NCI-H1694 treated with DMSO at 0.1 percent for 48 hours (cell line): ENCODE measurements around the gene ADAM33.

Experiments used
- DNase-seq: peaks from one replicate; lab custom pipeline; 2025; lab: John Stamatoyannopoulos, UW

Gene ADAM33

DNA sequence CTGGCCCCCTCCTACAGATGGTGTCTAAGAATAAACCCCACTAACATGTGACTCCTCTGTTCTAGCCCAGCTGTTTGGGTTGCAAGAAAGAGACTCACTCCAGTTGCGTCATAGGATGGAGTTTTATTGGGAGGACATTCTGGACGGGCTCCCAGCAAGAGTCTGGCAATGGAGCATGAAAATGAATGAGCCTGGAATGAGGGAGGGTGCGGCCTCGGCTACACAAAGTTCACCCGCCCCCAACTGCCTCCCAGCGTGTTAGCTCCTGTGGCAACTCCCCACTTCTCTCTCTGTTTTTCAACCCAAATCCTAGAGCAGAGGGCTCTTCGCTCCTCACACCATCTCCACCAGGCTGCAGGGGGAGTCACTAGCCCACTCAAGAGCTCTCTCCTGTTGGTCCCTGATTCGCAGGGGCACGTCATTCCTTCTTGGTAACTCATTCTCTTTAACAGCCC, 5.1 kb upstream of the ADAM33 start:
- peak; percentile 54 for DNase-seq

DNA sequence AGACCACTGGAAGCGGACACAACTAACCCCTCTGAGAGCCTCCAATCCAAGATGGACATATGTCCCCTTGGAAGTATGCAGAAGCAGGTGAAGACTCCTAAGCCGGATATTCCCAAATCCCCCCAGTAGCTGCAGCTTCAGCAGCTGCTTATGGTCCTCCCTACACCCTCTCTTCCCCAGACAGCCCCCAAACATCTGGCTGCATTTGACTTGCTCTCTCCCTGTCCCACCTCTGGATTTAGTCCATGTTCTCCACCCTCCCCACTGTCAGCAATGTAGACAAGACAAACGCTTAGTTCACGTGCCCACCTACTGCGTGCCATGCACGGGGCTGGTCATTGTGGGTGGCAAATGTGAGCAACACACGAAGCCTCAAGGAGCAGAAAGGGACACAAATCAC, 4.6 kb upstream of the ADAM33 start:
- DNase-seq = no peak

DNA sequence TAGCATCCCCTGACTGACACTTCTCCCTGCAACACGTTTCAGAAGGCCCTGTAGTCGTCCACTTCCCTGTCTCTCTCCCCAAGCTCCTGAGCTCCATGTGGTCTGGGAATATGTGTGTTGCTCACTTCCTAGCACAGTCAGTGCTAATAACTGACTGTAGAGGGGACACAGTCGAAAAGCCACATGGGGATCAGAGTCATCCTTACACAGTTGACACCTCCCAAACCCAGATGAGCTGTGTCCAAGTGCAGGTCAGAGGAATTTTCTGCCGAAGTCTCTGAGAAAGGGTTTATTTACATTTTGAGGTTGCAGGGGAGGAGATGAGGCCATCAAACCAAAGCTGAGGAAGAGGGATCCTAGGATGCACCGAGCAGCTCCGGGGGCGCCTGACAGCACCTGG, 3.5 kb upstream of the ADAM33 start:
- DNase-seq = no peak

DNA sequence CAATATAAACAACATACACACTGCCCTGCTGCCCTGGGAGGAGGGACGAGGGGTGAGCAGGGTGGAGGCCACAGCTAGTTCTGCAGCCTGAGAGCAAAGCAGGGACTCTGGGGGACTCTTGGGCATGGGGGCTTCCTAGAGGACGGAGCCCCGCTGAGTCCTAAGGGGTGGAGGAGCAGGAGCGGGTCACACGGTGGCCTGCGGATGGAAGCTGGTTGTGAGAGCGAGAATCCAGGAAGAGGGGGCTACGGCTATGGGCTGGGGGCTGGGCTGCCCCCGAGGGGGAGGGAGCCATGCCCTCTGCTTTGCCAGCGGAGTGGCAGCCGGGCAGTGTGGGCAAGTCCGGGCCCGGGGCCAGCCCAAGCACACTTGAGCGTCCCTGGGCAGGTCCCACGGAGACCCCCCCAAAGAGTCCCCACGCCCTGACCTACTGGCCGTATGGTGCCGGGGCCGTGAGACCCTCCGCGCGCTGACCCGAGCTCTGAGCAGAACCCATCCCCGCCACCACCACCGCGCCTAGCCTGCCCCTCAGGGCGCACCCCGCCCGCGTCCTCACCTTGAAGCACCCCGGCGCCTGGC, 369 bp downstream of the ADAM33 start:
- DNase-seq = no peak

DNA sequence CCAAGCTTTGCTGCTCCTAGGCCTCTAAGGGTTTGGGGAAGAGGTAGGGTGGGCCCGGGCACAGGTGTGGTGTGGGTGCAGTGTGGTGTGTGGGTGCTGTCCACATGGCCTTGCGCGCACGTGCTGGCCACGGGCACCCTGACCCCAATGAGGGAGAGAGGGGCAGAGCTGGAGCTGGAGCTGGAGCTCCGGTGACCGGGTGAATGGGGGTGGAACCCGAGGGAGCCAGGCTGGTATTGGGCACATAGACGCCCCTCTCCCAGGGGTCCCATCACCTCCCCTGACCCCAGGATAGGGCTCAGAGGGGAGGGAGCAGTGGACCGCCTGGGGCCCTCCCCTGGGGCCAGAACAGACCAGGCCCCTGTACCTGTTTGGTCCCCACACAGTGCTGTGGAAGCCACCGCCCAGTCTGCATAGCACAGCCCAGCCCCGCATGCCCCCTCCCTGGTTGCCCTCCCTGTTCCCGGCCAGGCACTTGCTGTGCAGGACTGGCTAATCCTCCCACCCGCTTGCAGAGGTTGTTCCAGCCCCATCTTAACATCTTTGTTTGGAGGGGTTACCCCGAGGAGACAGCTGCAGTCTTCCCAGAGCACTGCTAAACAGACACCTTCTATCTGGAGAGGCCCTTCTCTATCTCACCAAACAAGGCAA, 984 bp downstream of the ADAM33 start:
- no peak for DNase-seq

DNA sequence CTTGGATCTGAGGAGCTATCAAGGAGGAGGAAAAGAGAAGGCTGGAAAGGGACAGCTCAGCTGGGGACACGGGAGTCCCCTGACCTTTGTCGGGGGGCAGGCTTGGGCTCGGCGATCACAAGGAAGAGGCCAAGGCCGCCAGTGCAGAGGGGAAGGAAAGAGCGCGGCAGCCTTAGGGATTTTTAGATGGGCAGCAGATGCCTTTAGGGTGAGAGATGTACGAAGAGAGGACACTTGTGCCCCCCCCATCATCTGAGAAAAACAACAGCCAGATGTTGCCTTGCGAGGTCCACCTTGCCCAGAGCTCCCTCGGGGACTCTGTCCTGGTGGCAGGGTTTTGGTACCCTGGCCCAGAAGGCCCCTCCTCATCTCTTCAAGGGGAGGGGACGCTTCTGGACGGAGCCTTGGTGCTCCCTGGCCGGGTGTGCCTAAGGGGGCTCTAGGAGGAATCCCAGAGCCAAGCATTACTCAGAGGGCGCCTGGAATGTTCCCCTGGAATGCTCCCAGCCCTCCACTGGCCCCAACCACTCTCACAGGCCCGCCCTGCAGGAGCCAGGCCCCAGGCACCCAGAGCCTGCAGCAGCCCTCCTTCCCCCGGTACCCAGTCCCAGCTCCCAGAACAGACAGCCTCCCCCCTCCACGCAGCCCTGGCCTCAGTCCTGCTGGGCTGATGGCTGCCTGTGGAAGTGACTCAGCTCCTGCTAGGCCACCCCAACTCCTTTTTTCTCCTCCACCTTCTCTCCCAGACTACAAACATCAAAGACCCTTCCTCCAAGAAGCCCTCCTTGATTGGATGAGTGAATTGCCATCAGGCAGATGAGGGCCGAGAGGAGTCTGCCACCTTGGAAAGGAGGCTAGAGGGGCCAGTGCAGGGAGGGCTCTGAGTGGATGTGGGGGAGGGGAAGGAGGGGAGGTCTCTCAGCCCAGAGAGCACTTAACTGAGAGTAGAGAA, 1.8 kb downstream of the ADAM33 start:
- no peak for DNase-seq

- no peak for DNase-seq
Observed at GRCh38 chr20:3678856-3679720, 2.7 kb downstream of the ADAM33 start.

DNA sequence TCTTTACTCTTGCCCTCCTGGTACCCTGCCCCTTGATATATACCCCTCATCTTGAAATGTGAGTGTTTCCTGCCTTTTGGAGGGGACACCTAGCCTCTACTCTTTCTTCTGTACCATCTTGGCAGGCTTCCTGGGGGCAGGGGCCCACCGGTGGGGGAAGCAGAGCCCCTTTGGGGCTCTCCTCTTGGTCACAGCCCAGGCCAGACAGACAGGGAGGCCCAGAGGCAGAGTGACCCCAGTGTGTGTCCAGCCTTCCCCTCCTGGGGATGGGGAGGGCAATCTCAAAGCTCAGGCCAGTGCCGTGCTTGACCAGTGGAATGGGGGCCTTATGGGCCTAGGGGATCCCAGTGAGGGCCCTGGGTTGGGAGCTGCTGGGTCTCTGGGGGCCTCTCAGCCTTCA, 3.6 kb downstream of the ADAM33 start:
- DNase-seq = no peak

DNA sequence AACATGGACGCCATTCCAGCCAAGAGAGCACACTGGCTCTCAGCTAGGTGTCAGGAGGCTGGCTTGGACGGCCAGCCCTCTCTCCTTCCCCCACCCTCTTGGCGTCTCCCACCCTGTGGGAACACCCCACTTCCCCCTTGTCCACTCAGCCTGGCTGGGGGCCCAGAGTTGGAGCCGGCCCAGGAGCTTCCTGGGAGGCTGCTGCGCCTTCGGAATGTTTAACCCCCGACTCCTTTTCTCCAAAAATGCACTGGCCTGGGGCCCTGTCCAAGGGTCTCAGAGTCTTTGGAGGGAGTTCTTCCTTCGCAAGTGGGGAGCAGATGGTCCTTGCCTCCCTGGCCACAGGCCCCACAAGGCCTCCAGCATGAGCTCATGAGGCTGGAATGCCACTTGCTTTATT, 4.1 kb downstream of the ADAM33 start:
- DNase-seq = no peak

DNA sequence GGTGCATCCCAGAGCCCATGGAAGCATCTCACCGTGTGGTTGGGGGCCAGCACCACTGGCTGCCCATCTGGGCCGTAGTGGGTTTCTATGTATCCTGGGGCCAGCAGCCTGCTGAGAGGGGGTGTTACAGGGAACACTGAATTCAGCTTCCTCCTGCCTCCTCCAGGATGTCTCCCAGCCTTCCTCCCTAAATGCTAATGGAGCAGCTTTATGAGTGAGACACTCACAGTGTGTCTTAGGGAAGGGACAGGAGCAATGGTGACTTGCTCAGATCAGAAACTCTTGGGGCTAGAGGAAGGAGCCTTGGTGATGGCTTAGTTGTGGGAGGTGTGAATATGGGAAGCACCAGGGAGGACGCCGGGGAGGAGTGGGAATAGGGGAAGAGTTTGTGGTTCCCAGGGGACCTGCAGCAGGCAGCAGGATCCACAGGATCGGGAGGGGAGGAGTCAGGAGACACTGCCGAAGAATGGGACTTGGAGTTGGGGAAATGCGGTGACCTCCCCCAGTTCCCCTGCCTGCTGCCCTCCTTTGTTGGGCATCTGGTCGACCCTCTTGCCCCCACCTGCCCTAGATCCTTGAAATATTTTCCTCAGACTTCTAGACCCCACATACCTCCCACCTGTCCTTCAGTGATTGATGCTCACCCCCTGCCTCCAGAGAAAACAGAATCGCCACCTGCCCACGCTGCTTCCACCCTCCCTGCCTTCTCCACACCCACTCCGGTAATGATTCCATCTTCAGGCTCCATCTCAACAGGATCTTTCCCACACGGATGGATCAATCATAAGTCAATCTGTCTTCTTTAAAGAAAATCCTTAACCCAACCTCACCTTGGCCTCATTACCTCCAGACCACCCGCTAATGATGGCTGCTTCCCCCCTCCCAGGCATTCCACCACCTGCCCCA, 6.6 kb downstream of the ADAM33 start:
- no peak for DNase-seq

DNA sequence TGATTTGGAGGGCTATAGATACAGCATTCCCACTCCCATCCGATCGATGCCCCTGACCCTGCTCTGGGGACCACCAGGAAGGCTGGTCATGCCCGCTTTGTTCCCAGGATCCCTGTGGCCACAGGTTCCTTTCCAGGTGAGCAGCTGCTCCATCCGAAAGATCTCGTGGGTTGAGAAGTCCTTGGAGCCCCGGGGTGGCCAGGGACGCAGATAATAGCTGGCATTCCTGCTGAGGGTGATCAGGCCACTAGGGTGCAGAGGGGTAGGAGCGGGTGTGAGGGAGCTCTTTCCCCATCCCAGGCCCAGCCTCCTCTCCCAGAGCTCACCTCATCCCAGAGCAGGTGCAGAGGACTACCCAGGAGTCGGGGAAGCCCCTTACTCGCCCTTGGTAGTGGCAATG, 7.4 kb downstream of the ADAM33 start:
- no peak for DNase-seq

DNA sequence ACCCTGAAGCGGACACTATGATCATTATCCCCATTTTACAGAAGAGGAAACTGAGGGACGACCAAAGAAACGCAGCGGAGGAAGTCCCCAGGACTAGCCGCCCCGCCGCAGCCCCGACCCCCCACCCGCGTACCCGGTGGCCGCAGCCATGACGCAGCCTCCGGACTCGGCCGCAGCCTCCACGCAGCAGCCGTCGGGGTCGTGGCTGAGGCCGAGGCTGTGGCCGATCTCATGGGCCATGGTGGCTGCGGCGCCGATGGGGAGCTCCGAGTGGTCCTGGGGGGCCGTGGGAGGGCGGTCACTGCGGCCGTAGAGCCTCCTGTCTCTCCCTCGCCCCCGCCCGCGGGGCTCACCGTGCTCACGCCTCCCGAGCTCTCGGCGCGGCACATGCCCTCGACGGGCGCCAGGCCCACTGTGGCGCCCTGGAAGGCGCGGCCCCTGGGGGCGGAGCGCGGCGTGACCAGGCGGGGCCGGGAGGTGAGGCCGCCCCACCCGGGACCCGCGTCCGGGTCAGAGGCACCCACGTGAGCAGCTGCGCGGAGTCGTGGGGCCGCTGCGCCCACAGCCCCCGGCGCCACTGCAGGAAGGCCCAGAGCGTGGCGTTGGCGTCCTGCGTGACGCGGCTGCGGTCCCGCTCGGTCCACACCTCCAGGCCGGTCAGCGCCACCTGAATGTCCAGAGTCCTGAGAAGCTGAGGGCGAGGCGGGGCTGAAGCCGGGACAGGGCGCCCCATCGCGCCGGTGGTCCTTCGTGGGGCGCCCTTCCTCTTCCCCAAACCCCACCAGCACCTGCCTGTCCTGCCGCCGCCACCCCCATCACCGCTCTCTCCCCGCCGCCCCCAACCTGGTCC, 8.4 kb downstream of the ADAM33 start:
- DNase-seq = no peak

DNA sequence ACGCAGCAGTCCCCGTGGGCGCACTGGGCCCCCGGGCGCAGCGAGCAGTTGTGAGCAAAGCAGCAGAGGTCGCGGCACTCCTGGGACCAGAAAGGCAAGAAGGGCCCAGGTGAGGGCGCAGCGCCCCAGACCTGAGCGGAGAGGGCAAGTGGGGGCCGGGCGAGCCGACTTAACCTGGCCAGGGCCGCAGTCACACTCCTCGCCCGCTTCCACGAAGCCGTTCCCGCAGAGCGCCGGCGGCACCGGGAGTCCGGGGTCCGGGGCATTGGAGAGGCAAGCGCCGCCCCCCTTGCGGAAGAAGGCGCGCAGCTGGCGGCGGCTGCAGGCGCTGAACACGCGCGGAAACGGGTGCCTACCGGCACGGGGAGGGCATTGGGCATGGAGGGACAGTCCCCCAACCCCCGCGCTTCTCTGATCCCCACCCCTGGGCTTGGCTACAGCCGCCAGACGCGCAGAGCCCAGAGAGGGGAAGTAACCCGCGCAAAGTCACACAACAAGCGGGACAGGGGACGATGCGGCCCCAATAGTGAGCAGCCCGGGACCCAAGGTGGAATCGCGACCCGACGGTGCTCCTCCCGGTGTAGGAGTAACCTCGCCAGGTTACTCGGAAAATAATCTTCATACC, 9.2 kb downstream of the ADAM33 start:
- DNase-seq = no peak

GRCh38 chr20:3671986-3672546, 9.7 kb downstream of the ADAM33 start:
- DNase-seq = no peak

DNA sequence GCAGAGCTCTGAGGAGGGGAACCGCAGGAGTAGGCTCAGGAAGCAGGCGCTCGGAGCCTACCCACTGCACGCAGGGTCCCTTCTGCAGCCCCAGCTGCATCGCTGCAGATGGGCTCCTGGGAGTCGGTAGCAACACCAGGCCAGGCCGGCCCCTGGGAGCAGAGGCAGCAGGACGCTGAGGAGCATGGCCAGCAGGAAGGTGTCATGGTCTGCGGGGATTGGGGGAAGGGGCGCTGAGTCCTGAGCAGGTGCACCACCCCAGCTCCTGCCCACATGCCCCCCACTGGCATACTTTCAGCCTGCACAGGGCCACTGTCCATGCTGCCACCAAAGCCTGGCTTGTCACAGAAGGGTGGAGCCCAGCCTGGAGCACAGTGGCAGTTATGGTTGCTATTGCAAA, 10.9 kb downstream of the ADAM33 start:
- DNase-seq = no peak

- no peak for DNase-seq
Observed at GRCh38 chr20:3670511-3670910, 11.3 kb downstream of the ADAM33 start.

DNA sequence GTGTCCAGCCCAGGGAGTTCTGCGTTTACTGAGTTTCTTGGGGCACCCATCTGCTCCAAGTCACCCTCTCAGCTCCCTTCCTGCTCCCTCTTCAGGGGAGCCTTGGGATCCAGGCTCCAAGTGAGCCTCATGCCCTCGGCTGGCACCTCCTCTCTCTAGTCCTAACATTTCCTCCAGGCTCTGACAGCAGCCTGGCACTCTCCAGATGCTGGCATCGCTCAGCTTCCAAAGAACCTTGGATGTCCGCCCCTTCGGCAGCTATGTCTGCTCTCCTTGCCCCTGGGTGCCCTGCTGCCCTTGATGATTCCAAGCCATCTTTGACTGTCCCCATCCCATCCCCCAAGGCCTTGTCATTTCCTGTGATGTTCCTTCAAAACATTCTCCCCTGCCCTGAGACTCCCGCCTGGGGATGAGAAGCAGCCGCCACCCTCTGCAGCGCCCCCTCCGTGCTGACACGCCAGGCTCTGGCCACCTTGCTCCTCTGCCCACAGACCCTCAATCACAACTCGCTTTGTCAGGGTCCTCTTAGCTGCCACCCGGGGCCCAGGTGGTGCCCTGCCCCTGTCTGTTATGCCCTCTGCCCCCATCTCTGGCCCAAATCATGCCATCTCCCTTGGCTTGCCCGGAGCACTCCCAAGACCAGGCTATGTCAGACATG, 12.0 kb downstream of the ADAM33 start:
- no peak for DNase-seq

DNA sequence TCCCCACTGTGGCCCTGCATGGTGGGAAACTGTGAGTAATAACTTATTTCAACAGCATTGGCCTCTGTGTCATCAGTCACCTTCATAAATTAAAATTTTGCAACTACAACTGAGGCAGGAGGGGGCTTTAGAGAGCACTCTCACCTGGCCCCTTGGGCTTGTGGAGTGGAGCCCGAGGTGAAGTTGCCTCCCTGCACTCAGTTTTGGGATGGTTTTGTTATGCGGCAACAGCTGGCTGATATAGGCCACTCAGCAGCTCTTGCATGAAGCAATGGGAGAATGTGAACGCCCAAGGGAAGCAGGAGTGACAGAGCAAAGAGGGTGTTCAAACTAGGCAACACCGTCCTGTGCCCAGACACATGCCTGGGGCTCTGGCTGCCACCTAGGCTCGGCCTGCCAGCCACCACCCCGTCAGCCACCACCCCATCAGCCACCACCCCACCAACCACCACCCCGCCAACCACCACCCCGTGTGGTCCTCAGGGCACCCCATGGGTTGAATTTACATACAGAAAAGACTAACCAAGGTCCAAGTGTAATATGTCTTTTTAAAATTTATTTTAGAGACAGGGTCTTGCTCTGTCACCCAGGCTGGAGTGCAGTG, 14.3 kb downstream of the ADAM33 start:
- DNase-seq = no peak
